Measurements from ENCODE around the gene SOX9.

DNA sequence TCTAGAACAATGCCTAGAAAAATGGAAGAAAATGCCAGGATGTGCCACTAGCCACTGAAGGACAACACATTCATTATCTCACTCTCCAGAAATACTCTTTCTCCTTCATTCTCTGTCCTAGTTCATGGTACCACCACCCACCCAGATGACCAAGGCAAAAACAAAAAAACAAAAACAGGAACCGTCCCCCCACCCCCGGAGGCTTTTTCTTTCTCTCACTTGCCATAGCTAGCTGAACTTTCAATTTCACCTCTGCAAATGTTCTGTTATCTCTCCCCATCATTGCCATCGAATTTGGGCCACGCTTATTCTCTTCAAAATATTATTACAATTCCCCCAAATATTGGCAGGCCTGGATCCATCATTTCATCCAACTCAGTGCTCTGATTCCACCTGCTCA is 49.0 kb downstream of the SOX9 start:
- TF ChIP-seq HNF4G (IDR thresholded peaks at IDR 0.05) (no peak), GABPA (IDR thresholded peaks at IDR 0.05 in 1 of 2, conservative IDR thresholded peaks at IDR 0.05 in 1 of 2) (no peak), FOXA2 (IDR thresholded peaks at IDR 0.05) (no peak), YY1 (IDR thresholded peaks at IDR 0.05) (no peak), RAD21 (IDR thresholded peaks at IDR 0.05) (no peak), NR2F2 (IDR thresholded peaks at IDR 0.05) (no peak)
- TF ChIP-seq, protein P1, sequence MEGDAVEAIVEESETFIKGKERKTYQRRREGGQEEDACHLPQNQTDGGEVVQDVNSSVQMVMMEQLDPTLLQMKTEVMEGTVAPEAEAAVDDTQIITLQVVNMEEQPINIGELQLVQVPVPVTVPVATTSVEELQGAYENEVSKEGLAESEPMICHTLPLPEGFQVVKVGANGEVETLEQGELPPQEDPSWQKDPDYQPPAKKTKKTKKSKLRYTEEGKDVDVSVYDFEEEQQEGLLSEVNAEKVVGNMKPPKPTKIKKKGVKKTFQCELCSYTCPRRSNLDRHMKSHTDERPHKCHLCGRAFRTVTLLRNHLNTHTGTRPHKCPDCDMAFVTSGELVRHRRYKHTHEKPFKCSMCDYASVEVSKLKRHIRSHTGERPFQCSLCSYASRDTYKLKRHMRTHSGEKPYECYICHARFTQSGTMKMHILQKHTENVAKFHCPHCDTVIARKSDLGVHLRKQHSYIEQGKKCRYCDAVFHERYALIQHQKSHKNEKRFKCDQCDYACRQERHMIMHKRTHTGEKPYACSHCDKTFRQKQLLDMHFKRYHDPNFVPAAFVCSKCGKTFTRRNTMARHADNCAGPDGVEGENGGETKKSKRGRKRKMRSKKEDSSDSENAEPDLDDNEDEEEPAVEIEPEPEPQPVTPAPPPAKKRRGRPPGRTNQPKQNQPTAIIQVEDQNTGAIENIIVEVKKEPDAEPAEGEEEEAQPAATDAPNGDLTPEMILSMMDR (IDR thresholded peaks at IDR 0.05; ENCODE audit: low read depth, low read length, missing input control), result no peak
- TF ChIP-seq, protein P2, sequence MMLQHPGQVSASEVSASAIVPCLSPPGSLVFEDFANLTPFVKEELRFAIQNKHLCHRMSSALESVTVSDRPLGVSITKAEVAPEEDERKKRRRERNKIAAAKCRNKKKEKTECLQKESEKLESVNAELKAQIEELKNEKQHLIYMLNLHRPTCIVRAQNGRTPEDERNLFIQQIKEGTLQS (IDR thresholded peaks at IDR 0.05), result no peak
- TF ChIP-seq, protein P3, sequence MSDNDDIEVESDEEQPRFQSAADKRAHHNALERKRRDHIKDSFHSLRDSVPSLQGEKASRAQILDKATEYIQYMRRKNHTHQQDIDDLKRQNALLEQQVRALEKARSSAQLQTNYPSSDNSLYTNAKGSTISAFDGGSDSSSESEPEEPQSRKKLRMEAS (IDR thresholded peaks at IDR 0.05), result no peak
- TF ChIP-seq, protein P4, sequence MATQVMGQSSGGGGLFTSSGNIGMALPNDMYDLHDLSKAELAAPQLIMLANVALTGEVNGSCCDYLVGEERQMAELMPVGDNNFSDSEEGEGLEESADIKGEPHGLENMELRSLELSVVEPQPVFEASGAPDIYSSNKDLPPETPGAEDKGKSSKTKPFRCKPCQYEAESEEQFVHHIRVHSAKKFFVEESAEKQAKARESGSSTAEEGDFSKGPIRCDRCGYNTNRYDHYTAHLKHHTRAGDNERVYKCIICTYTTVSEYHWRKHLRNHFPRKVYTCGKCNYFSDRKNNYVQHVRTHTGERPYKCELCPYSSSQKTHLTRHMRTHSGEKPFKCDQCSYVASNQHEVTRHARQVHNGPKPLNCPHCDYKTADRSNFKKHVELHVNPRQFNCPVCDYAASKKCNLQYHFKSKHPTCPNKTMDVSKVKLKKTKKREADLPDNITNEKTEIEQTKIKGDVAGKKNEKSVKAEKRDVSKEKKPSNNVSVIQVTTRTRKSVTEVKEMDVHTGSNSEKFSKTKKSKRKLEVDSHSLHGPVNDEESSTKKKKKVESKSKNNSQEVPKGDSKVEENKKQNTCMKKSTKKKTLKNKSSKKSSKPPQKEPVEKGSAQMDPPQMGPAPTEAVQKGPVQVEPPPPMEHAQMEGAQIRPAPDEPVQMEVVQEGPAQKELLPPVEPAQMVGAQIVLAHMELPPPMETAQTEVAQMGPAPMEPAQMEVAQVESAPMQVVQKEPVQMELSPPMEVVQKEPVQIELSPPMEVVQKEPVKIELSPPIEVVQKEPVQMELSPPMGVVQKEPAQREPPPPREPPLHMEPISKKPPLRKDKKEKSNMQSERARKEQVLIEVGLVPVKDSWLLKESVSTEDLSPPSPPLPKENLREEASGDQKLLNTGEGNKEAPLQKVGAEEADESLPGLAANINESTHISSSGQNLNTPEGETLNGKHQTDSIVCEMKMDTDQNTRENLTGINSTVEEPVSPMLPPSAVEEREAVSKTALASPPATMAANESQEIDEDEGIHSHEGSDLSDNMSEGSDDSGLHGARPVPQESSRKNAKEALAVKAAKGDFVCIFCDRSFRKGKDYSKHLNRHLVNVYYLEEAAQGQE (IDR thresholded peaks at IDR 0.05), result no peak
